Keratinocyte (primary cell): ENCODE results near the gene FLT3.

Experiments used
- EZH2 ChIP-seq: IDR thresholded peaks from one replicate; pipeline ENCODE4 v1.6.1; 2012; ENCODE audit warnings: inconsistent platforms, mild to moderate bottlenecking, low read length, moderate library complexity
- TF ChIP-seq, protein P1 (sequence below), 3 experiments: IDR thresholded peaks in 1 of 3; conservative IDR thresholded peaks in 1 of 3; optimal IDR thresholded peaks in 1 of 3; 2 replicates in 2 of 3; 3 replicates in 1 of 3; pipeline versions ENCODE3 to v1.5.1; 2011; ENCODE audit warnings: low read length in 3 of 3, mild to moderate bottlenecking in 3 of 3, moderate library complexity in 2 of 3, control low read depth in 1 of 3, inconsistent platforms in 1 of 3; ENCODE audit not compliant: insufficient read depth in 2 of 3; ENCODE audit errors: extremely low read depth in 1 of 3

DNA sequence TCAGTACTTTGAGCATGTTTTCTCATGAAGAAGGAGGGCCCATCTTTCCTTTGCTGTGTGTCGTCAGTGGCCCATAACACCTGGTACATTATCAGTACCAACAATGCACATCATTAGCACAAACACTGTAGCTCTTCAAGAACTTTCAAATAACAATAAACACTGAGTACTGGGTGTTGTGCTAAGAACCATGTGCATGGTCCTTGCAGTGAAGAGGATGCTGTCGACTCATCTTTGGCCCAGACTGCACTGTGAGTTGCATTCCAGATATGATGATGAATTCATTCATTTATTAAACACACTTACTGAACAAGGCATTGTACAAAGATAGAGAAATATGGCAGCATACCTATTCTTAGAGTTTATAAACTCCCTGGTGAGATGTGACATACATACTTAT, 55.8 kb downstream of the FLT3 start:
- TF ChIP-seq, protein P1, sequence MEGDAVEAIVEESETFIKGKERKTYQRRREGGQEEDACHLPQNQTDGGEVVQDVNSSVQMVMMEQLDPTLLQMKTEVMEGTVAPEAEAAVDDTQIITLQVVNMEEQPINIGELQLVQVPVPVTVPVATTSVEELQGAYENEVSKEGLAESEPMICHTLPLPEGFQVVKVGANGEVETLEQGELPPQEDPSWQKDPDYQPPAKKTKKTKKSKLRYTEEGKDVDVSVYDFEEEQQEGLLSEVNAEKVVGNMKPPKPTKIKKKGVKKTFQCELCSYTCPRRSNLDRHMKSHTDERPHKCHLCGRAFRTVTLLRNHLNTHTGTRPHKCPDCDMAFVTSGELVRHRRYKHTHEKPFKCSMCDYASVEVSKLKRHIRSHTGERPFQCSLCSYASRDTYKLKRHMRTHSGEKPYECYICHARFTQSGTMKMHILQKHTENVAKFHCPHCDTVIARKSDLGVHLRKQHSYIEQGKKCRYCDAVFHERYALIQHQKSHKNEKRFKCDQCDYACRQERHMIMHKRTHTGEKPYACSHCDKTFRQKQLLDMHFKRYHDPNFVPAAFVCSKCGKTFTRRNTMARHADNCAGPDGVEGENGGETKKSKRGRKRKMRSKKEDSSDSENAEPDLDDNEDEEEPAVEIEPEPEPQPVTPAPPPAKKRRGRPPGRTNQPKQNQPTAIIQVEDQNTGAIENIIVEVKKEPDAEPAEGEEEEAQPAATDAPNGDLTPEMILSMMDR (optimal IDR thresholded peaks at IDR 0.05 in 1 of 3, IDR thresholded peaks at IDR 0.05 in 1 of 3, conservative IDR thresholded peaks at IDR 0.05 in 1 of 3; ENCODE audit: extremely low read depth in 1 of 3, insufficient read depth in 2 of 3, low read length in 3 of 3): no peak
- TF ChIP-seq EZH2: no peak
